HS-27A (cell line): ENCODE measurements around the gene KLF13.

Source experiments
- DNase-seq: peaks from one replicate; pipeline ENCODE4 v3.0.0-alpha.2; 2012; ENCODE audit warnings: low read depth, missing footprints

The KLF13 gene

GRCh38 chr15:31362886-31363285 lies 36.3 kb downstream of the KLF13 start:
- DNase-seq, result no peak

GRCh38 chr15:31364301-31365031 lies 37.8 kb downstream of the KLF13 start:
- no peak for DNase-seq

GRCh38 chr15:31365032-31365654 lies 38.5 kb downstream of the KLF13 start:
- no peak for DNase-seq

GRCh38 chr15:31365655-31366127 lies 39.1 kb downstream of the KLF13 start:
- DNase-seq, result no peak

- DNase-seq, result no peak
Observed at GRCh38 chr15:31366169-31366734, 39.6 kb downstream of the KLF13 start.

GRCh38 chr15:31367021-31367729 lies 40.5 kb downstream of the KLF13 start:
- DNase-seq, result no peak

GRCh38 chr15:31367730-31368344 lies 41.2 kb downstream of the KLF13 start:
- no peak for DNase-seq

- no peak for DNase-seq
Observed at GRCh38 chr15:31369727-31370126, 43.1 kb downstream of the KLF13 start.

- no peak for DNase-seq
Observed at GRCh38 chr15:31371520-31372240, 45.0 kb downstream of the KLF13 start.

GRCh38 chr15:31372635-31373091 lies 46.0 kb downstream of the KLF13 start:
- DNase-seq, result no peak

- DNase-seq, result no peak
Observed at GRCh38 chr15:31373096-31373865, 46.6 kb downstream of the KLF13 start.

- DNase-seq, result no peak
Observed at GRCh38 chr15:31373970-31374369, 47.3 kb downstream of the KLF13 start.

GRCh38 chr15:31374489-31374888 lies 47.9 kb downstream of the KLF13 start:
- no peak for DNase-seq

- no peak for DNase-seq
Observed at GRCh38 chr15:31374986-31375385, 48.4 kb downstream of the KLF13 start.

GRCh38 chr15:31375772-31376171 lies 49.1 kb downstream of the KLF13 start:
- no peak for DNase-seq

- no peak for DNase-seq
Observed at GRCh38 chr15:31376511-31376910, 49.9 kb downstream of the KLF13 start.

GRCh38 chr15:31377030-31377429 lies 50.4 kb downstream of the KLF13 start:
- DNase-seq, result no peak

GRCh38 chr15:31378363-31378903 lies 51.8 kb downstream of the KLF13 start:
- no peak for DNase-seq

- no peak for DNase-seq
Observed at GRCh38 chr15:31379042-31379441, 52.4 kb downstream of the KLF13 start.

- DNase-seq, result no peak
Observed at GRCh38 chr15:31379577-31379976, 52.9 kb downstream of the KLF13 start.
